HL-60/S4 (cell line): Measurements from ENCODE around the gene PTPRS.
"Not testable (repeated sequence)": the region's sequence is repeated elsewhere in the genome, so short reads cannot be mapped to it uniquely, and the experiment has no call there.

Source experiments
- in situ Hi-C: fragments of 300-500 bp; cut with MboI; formaldehyde crosslinking; loops from 2 replicates; pipeline ENCODE4 v1.14.3; 2022; ENCODE audit warnings: low sequenced_read_pairs

PTPRS gene

DNA sequence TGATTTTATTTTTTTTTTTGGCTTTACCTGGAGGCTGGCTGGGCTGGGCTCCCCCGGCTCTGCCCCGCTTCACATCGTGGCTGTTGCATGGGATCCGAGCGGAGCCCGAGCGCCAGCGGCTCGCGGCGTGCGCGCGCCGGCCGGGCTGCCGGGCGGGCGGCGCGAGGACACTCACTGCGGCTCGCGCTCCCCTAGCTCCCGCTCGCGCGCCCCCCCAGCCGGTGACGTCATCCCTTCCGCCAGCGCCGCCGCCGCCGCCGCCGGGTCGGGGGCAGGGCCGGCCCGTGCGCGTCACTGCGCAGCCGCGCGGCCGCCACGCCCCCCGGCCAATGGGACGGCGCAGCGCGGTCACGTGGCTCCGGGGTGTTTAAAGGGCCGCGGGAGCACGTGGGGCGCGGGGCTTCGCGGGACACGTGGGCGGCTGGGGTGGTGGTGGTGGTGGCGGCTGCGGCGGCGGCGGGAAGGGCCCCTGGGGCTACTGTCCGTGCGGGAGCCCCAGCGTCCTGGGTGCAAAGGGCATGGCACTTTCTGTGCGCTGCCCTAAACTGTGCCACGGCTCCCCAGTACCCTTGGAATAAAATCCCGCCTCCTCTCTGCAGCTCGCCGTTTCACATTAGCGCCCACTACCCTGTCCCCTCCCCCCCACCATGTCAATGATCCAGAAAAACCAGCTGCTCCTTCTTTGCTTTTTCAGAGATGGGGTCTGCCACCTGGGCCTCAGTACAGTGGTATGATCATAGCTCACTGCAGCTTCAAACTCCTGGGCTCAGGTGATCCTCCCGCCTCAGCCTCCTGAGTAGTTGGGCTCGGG, at the start of gene PTPRS:
Gene PTPRS, minus strand, starts transcription at position 176 of the 811 bp plus-strand sequence. CDS start 54,672 bp downstream, outside the sequence.
- in situ Hi-C loops, result no loop called here

DNA sequence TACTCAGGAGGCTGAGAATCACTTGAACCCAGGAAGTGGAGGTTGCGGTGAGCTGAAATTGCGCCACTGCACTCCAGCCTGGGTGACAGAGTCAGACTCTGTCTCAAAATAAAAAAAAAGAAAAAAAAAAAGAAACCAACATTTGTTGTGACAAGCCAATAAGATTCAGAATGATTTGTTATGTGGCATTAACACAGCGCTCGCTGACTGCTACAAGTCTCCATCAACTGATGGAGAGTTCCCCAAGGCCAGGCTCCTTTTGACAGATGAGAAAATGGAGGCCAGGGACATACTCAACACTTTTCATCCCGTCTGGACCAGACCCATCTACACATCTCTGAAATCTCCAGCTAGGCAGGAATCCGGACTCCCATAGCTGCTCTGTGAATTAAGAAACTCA, 48.7 kb upstream of the PTPRS start:
- in situ Hi-C loops, result no loop called here

DNA sequence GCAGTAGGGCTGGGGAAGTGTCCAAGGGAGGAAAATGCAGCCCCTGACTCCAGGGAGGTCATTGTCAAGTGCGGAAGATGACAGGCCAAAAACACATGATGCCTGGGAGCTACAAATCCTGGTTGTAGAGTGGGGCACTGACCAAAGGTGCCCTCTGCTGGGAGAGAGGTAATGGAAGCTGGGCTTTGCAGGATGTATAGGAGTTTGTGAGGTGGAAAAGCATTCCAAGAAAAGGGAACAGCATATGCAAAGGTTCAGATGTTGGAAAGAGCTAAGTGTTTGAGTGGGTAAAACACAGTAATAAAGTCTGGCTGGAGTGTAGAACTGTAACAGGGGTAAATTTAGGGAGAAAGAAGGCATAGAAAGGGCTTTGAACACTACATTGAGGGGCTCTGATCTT, 46.9 kb upstream of the PTPRS start:
- in situ Hi-C loops, result no loop called here

DNA sequence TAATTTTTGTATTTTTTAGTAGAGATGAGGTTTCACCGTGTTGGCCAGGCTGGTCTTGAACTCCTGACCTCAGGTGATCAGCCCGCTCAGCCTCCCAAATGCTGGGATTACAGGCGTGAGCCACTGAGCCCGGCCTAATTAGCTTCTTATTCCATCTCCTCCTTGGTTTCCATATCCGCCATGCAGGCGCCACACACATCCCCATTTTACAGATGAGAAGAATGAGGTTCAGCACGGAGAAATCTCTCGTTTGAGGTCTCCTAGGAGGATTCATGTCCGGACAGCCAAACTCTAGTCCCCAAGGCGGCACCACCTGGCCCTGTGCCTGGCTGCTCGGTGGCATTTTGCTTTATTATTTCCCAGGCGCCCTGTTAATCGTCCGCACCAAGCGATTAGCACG, 46.2 kb upstream of the PTPRS start:
- in situ Hi-C loops, result no loop called here

DNA sequence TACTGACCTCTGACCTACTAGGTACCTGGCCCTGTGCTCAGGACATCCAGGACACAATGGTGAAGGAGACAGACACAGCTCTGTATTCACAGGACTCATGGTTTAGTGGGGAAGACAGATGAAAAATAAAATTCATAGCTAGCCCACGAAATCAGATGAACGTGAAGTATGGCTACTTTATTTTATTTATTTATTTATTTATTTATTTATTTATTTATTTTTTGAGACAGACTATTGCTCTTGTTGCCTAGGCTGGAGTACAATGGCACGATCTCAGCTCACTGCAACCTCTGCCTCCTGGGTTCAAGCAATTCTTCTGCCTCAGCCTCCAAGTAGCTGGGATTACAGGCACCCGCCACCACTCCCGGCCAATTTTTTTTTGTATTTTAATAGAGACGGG, 40.6 kb upstream of the PTPRS start:
- in situ Hi-C loops, result not testable (repeated sequence)

DNA sequence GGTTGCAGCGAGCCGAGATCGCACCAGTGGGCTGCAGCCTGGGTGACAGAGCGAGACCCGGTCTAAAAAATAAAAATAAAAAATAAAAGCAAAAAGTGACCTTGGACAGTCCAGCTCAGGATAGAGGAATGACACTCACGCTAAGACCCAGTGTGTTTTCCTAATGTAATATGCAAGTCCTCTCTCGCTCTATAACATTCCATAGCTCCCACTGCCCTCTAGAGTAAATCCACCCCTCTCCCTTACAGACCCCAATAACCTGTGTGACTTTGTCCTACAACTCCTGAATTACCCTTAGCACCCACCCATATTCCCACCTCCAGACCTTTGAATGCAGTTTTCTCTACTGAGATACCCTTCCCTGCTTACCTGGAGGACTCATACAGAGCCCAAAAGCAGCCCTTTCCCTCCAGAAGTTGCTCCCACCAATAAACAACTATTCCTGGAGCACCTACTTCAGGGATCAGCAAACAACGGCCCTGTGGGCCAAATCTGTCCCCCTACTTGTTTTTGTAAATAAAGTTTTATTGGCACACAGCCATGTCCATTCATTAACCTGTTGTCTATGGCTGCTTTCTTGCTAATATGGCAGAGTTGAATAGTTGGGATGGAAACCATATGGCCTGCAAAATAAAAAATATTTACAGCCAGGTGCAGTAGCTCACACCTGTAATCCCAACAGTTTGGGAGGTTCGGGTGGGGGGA, 39.8 kb upstream of the PTPRS start:
- in situ Hi-C loops, result no loop called here

DNA sequence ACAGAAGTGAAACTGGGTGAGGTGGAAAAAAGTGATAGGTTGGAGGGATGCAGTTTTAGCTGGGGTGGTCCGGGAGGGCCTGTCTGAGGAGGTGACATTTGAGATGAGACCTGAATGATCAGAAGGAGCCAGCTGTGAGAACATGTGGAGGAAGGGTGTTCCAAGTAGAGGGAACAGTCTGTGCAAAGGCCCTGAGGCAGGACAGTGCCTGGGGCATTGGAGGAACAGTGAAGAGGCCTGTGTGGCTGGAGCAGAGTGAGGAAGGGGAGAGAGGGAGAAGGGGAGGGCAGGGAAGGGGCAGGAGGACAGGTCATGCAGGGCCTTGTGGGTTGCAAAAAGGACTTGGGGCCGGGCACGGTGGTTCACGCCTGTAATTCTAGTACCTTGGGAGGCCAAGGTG, 36.3 kb upstream of the PTPRS start:
- in situ Hi-C loops, result no loop called here

DNA sequence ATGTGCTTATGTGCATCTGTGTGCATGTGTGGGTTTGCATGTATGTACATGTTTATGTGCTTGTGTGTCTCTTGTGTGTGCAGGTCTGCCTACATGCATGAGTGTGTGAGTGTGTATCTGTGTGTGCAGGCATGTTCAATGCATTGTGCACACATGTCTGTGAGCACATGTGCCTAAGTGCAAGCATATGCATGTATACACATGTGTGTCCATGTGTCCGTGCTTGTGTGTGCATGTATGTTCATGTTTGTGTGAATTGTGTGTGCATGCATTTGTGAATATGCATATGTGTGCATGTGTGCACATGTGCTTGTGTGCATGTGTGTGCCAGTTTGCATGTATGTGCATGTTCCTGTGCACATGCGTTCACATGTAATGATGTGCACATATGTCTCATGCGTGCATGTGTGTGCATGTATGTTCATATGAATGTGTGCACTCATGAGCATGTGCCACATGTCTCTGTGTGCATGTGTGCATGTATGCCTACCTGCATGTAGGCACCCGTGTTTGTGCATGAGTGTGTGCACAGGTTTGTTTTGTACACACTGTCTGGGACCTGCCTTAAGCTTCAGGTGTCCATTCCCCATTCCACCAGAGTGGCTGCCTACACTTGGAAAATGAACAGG, 32.1 kb upstream of the PTPRS start:
- in situ Hi-C loops, result no loop called here

DNA sequence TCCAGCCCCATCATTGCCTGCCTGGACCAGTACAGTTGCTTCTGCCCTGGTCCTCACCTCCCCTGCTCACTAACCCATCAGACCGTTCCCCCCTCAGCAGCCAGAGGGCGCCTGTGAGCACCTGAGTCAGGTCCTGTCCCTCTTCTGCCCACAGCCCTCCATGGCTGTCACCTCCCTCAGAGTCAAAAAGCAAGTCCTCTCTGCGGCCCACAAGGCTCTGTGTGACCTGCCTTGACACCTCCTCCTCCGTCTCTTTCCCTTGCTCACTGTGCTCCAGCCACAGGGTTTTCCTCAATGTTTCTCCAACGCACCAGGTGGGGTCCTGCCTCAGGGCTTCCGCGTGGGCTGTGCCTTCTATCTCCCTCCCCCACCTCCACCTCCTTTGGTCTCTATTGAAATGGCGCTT, 29.4 kb upstream of the PTPRS start:
- in situ Hi-C loops, result no loop called here

DNA sequence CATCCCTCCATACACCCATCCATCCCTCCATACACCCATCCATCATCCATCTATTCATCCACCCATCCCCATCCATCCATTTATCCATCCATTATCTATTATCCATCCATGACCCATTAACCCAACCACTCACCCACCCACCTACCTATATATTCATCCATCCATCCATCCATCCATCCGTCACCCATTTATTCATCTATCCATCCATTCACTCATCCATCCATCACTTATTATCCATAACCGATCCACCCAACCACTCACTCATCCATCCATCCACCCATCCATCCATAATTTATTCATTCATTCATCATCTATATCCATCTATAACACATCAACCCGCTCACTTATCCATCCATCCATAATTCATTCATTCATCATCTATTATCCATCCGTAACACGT, 28.7 kb upstream of the PTPRS start:
- in situ Hi-C loops, result no loop called here

DNA sequence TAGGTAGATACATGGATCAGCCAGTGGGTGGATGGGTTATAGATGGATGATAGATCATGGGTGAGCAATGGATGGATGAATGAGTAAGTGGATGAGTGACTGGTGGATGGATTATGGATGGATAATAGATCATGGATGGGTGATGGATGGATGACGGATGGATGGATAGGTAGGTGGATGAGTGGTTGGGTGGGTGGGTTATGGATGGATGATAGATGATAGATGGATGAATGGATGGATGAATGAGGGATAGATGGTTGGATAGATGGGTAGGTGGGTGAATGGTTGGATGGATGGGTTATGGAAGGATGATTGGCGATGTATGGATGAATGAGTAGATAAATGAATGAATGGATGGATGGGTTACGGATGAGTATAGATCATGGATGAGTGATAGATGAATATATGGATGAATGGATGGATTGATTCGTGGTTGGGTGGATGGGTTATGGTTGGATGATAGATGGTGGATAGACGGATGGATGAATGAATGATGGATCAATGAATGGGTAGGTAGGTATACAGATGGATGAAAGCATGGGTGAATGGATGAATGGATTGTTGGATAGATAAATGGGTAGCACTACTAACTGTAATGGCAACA, 27.0 kb upstream of the PTPRS start:
- in situ Hi-C loops, result no loop called here

DNA sequence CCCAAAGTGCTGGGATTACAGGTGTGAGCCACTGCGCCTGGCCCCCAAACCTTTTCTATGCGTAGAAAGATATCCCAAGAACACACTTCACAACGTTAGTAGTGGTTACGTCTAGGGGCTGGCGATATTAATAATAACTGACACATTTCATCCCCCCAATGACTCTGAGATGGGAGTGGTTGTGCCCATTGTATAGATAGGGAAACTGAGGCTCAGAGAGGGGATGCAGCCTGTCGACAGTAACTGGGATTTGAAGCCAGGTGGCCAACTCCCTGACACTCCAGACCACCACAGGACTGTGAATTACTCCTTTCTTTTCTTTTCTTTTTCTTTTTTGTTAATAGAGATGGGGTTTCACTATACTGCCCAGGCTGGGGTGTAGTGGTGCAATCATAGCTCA, 25.3 kb upstream of the PTPRS start:
- in situ Hi-C loops, result no loop called here

DNA sequence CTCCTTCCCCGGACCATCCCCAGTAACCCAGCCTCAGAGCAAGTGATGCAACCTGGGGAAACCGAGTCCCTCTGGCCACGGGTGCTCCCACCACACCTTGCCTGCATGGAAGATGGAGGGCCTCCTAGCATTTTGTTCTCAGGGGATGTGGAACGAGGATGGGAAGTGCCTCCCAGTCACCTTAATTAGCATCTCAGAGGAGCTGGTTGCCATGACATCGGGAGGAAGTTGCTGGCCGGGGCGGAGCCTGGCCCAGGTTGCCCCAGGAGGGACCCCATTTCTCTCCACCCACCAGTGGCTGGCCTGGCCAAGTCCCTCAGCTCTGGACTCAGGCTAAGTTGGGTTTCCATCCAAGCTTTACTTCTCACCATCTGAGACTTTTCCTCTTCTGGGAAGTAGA, 24.1 kb upstream of the PTPRS start:
- in situ Hi-C loops, result no loop called here

DNA sequence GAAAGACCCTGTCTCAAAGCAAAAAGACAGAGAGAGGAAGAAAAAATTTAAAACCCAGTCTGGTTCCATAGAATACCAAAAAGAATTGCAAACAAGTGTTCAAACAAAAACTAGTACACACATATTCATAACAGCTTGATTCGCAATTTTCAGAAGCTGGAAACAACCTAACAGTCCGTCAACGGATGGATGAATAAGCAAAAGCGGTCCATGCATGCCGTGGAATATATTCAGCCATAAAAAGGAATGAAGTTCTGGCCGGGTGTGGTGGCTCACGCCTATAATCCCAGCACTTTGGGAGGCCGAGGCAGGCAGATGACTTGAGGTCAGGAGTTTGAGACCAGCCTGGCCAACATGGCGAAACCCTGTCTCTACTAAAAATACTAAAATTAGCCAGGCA, 21.2 kb upstream of the PTPRS start:
- in situ Hi-C loops, result not testable (repeated sequence)

DNA sequence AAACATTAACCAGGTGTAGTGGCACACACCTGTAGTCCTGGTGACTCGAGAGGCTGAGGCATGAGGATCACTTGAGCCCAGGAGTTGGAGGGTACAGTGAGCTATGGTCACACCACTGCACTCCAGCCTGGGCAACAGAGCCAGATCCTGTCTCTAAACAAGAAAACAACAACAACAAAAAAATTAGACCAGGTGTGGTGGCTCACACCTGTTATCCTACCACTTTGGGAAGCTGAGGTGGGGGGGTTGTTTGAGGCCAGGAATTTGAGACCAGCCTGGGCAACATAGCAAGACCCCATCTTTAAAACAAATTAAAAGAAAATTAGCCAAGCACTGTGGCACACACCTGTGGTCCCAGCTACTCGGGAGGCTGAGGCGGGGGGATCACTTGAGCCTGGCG, 20.8 kb upstream of the PTPRS start:
- in situ Hi-C loops, result no loop called here

DNA sequence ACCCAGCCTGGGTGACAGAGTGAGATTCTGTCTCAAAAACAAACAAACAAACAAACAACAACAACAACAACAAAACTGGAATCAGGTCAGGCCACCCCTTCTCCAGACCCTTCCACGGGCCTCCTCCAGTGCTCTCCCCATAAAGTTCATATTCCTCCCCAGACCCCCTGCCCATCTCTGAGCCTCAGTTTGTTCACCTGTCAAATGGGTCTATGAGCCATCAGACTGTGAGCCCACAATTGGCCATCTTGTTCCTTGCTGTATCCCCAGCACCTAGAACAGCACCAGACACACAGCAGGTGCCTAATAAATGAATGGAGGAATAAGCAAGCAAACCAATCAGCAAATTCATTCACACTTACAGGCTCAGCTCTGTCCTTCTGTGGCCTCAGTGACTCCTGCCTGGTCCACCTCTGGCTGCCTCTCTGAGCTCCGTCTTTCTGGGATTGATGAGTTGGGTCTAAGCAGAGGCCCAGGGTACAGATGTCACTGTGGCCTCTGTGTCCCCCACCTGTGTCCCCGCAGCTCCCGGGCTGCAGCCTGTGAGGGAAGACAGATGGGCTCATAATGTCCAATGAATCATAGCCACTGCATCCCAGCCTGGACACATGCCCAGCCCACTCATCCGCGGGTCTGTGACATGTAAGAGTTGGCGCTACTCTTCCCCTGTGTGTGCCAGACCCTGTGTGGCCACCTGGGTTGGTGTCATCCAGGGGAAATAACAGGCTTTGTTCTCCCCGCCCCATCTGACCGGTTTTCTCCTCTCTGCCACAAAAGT, 19.6 kb upstream of the PTPRS start:
- in situ Hi-C loops, result no loop called here

DNA sequence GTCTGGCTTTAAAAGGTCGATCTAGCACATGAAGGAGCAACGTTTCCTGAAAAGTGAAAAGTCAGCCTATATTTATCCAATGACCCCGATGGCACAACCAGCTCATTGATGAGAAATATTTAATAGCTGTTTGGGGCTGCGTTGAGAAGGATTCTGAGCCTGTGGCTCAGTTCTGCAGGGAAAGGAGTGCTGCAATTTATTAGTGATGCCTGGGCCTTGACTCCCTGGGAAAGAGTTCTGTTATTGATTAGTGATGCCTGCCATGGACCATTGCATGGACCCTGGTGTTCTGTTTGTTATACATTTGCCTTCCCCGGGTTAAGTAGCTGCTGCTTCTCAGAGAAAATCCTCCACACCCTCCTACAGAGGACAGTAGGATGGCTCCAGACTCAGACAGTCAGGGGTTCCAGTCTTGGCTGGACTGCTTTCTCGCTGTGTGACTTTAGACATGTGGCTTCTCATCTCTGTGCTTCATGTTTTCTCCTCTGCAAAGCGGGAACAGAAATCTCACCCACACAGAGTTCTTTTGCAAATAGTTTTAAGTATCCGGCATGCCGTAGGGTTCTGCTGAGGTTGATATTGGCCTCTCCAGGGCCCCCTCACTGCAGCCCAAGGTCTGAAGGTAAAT, 17.7 kb upstream of the PTPRS start:
- in situ Hi-C loops, result no loop called here

DNA sequence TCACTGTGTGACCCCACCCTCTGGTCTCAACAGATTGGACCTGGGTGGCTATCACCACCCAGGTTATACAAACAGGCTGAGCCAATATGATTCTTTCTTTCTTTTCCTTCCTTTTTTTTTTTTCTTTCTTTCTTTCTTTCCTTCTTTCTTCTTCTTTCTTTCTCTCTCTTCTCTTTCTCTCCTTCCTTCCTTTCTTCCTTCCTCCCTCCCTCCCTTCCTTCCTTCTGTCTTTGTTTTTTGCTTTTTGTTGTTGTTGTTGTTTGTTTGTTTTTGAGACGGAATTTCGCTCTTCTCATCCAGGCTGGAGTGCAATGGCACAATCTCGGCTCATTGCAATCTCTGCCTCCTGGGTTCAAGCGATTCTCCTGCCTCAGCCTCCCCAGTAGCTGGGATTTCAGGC, 17.0 kb upstream of the PTPRS start:
- in situ Hi-C loops, result no loop called here

DNA sequence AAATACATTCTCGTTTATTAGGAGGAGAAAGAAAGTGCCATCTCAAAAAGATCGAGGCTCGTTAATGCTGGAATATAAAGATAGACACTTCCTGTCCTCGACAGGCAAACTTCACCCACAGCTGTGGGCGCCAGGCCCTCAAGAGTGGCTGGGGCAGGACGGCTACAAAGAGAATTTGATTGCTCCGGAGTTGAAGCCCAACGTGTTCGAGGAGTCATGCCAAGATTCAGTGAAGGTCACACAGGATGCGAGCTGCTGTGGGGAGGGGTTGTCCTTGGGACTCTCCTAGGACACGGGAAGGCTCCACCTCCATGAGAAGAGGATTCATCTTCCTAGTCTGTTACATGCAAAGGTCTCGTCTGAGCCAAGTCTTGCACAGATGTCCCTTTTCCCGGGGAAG, 16.3 kb upstream of the PTPRS start:
- in situ Hi-C loops, result no loop called here

DNA sequence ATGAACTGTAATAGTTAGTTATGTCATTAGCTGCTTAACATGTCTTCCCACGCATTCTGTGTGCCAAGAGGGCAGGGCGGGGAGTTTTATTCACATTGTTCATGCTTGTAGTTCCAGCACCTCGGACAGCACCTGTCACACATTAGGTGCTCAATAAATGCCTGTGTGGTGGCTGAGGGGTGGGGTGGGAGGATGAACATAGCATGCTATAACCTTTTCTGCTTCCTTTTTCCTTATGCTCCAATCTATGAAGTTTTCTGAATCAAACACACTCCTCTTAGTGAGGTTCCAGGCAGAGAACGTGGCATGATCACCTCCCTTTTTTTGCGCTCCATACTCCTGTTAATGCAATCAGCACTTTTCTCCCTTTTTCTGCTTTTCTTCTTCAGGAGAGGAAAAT, 15.8 kb upstream of the PTPRS start:
- in situ Hi-C loops, result no loop called here
